Measurements from ENCODE around the gene PDGFC.

Gene PDGFC

GRCh38 chr4:156815717-156816359 is 155.8 kb downstream of the PDGFC start:
- Histone ChIP-seq H3K36me3 (ENCODE audit: control insufficient read depth, insufficient read depth, low read length) (no peaks in the 10 kb centered on the region), H3K79me2 (ENCODE audit: control insufficient read depth, insufficient read depth, low read length) (no peaks in the 10 kb centered on the region), H3K4me3 (ENCODE audit: low read length) (no peak overlapping the region), H4K5ac (ENCODE audit: low read length) (no peak overlapping the region), H3K9ac (ENCODE audit: low read length) (no peak overlapping the region), H2AK5ac (ENCODE audit: low read length) (no peak overlapping the region), H2BK5ac (ENCODE audit: low read length) (no peak overlapping the region), H3K4me2 (ENCODE audit: low read length) (no peak overlapping the region), H3K4ac (ENCODE audit: low read depth, low read length) (no peak overlapping the region), H2BK120ac (ENCODE audit: low read depth, low read length) (no peak overlapping the region), H3K79me1 (ENCODE audit: low read length) (no peaks in the 10 kb centered on the region), H3K23ac (ENCODE audit: low read length) (no peak overlapping the region), H3K27me3 (ENCODE audit: insufficient read depth, low read length, poor library complexity) (no peaks in the 10 kb centered on the region), H3K56ac (ENCODE audit: low read length) (no peak overlapping the region), H4K8ac (ENCODE audit: low read depth, low read length) (no peak overlapping the region), H3K18ac (ENCODE audit: low read length) (no peak overlapping the region), H2BK15ac (replicated peaks; ENCODE audit: low read depth) (no peak overlapping the region), H3K27ac (ENCODE audit: low read depth, low read length) (no peak overlapping the region), H3K4me1 (ENCODE audit: control insufficient read depth, low read depth, low read length) (no peaks in the 10 kb centered on the region)
- WGBS (ENCODE audit: extremely low coverage, insufficient coverage, low lambda C conversion rate) = no CpG with 5 or more reads among the region's 4 CpGs
- no peak for DNase-seq

- DNase-seq = no peak
- Histone ChIP-seq H3K18ac (ENCODE audit: low read length) (no peak overlapping the region), H3K23ac (ENCODE audit: low read length) (no peak overlapping the region), H4K5ac (ENCODE audit: low read length) (no peak overlapping the region), H3K4ac (ENCODE audit: low read depth, low read length) (no peak overlapping the region), H3K36me3 (ENCODE audit: control insufficient read depth, insufficient read depth, low read length) (no peaks in the 10 kb centered on the region), H2AK5ac (ENCODE audit: low read length) (no peak overlapping the region), H2BK15ac (replicated peaks; ENCODE audit: low read depth) (no peak overlapping the region), H2BK120ac (ENCODE audit: low read depth, low read length) (no peak overlapping the region), H3K27me3 (ENCODE audit: insufficient read depth, low read length, poor library complexity) (no peaks in the 10 kb centered on the region), H3K79me2 (ENCODE audit: control insufficient read depth, insufficient read depth, low read length) (no peaks in the 10 kb centered on the region), H3K27ac (ENCODE audit: low read depth, low read length) (no peak overlapping the region), H3K9ac (ENCODE audit: low read length) (no peak overlapping the region), H2BK5ac (ENCODE audit: low read length) (no peak overlapping the region), H3K79me1 (ENCODE audit: low read length) (no peaks in the 10 kb centered on the region), H3K4me1 (ENCODE audit: control insufficient read depth, low read depth, low read length) (no peaks in the 10 kb centered on the region), H3K4me3 (ENCODE audit: low read length) (no peak overlapping the region), H3K4me2 (ENCODE audit: low read length) (no peak overlapping the region), H3K56ac (ENCODE audit: low read length) (no peak overlapping the region), H4K8ac (ENCODE audit: low read depth, low read length) (no peak overlapping the region)
- WGBS (ENCODE audit: extremely low coverage, insufficient coverage, low lambda C conversion rate) = 100% methylated on average over 3 of the region's 4 CpGs
Measured at GRCh38 chr4:156811963-156812362, 159.6 kb downstream of the PDGFC start.

GRCh38 chr4:156811286-156811685 is 160.3 kb downstream of the PDGFC start:
- no peak overlapping the region for H4K8ac ChIP-seq (ENCODE audit: low read depth, low read length)
- H2BK15ac ChIP-seq (replicated peaks; ENCODE audit: low read depth) = no peak overlapping the region
- H3K4me2 ChIP-seq (ENCODE audit: low read length) = no peak overlapping the region
- no peak overlapping the region for H3K4ac ChIP-seq (ENCODE audit: low read depth, low read length)
- no peak overlapping the region for H3K9ac ChIP-seq (ENCODE audit: low read length)
- no peaks in the 10 kb centered on the region for H3K36me3 ChIP-seq (ENCODE audit: control insufficient read depth, insufficient read depth, low read length)
- no peak overlapping the region for H4K5ac ChIP-seq (ENCODE audit: low read length)
- 100% methylated on average over 1 of the region's 5 CpGs for WGBS (ENCODE audit: extremely low coverage, insufficient coverage, low lambda C conversion rate)
- no peaks in the 10 kb centered on the region for H3K4me1 ChIP-seq (ENCODE audit: control insufficient read depth, low read depth, low read length)
- no peak overlapping the region for H3K23ac ChIP-seq (ENCODE audit: low read length)
- H3K27me3 ChIP-seq (ENCODE audit: insufficient read depth, low read length, poor library complexity) = no peaks in the 10 kb centered on the region
- no peaks in the 10 kb centered on the region for H3K79me2 ChIP-seq (ENCODE audit: control insufficient read depth, insufficient read depth, low read length)
- H3K4me3 ChIP-seq (ENCODE audit: low read length) = no peak overlapping the region
- H3K27ac ChIP-seq (ENCODE audit: low read depth, low read length) = no peak overlapping the region
- DNase-seq = no peak
- no peak overlapping the region for H2BK120ac ChIP-seq (ENCODE audit: low read depth, low read length)
- H2BK5ac ChIP-seq (ENCODE audit: low read length) = no peak overlapping the region
- H2AK5ac ChIP-seq (ENCODE audit: low read length) = no peak overlapping the region
- H3K56ac ChIP-seq (ENCODE audit: low read length) = no peak overlapping the region
- H3K18ac ChIP-seq (ENCODE audit: low read length) = no peak overlapping the region
- no peaks in the 10 kb centered on the region for H3K79me1 ChIP-seq (ENCODE audit: low read length)

- Histone ChIP-seq H3K79me2 (ENCODE audit: control insufficient read depth, insufficient read depth, low read length) (no peaks in the 10 kb centered on the region), H3K18ac (ENCODE audit: low read length) (no peak overlapping the region), H3K4ac (ENCODE audit: low read depth, low read length) (no peak overlapping the region), H3K27ac (ENCODE audit: low read depth, low read length) (no peak overlapping the region), H4K5ac (ENCODE audit: low read length) (no peak overlapping the region), H3K23ac (ENCODE audit: low read length) (no peak overlapping the region), H3K56ac (ENCODE audit: low read length) (no peak overlapping the region), H2BK120ac (ENCODE audit: low read depth, low read length) (no peak overlapping the region), H3K79me1 (ENCODE audit: low read length) (no peaks in the 10 kb centered on the region), H3K27me3 (ENCODE audit: insufficient read depth, low read length, poor library complexity) (no peaks in the 10 kb centered on the region), H2BK15ac (replicated peaks; ENCODE audit: low read depth) (no peak overlapping the region), H2BK5ac (ENCODE audit: low read length) (no peak overlapping the region), H3K4me1 (ENCODE audit: control insufficient read depth, low read depth, low read length) (no peaks in the 10 kb centered on the region), H3K4me3 (ENCODE audit: low read length) (no peak overlapping the region), H3K36me3 (ENCODE audit: control insufficient read depth, insufficient read depth, low read length) (no peaks in the 10 kb centered on the region), H3K9ac (ENCODE audit: low read length) (no peak overlapping the region), H3K4me2 (ENCODE audit: low read length) (no peak overlapping the region), H2AK5ac (ENCODE audit: low read length) (no peak overlapping the region), H4K8ac (ENCODE audit: low read depth, low read length) (no peak overlapping the region)
- no CpG with 5 or more reads among the region's 2 CpGs for WGBS (ENCODE audit: extremely low coverage, insufficient coverage, low lambda C conversion rate)
- peak; percentile 4 for DNase-seq
Measured at GRCh38 chr4:156805696-156806095, 165.9 kb downstream of the PDGFC start.

GRCh38 chr4:156803056-156803455 is 168.5 kb downstream of the PDGFC start:
- no CpG with 5 or more reads among the region's 2 CpGs for WGBS (ENCODE audit: extremely low coverage, insufficient coverage, low lambda C conversion rate)

GRCh38 chr4:156800463-156800862 is 171.1 kb downstream of the PDGFC start:
- DNase-seq = no peak

More at GRCh38 chr4:156803056-156803455, 168.5 kb downstream of the PDGFC start:
- no peak for DNase-seq
- no peak overlapping the region for H3K4me2 ChIP-seq (ENCODE audit: low read length)
- no peak overlapping the region for H3K4me3 ChIP-seq (ENCODE audit: low read length)
- H2BK120ac ChIP-seq (ENCODE audit: low read depth, low read length) = no peak overlapping the region
- no peak overlapping the region for H3K27ac ChIP-seq (ENCODE audit: low read depth, low read length)
- no peaks in the 10 kb centered on the region for H3K36me3 ChIP-seq (ENCODE audit: control insufficient read depth, insufficient read depth, low read length)
- H3K18ac ChIP-seq (ENCODE audit: low read length) = no peak overlapping the region
- H3K4me1 ChIP-seq (ENCODE audit: control insufficient read depth, low read depth, low read length) = no peaks in the 10 kb centered on the region
- H2BK5ac ChIP-seq (ENCODE audit: low read length) = no peak overlapping the region
- no peak overlapping the region for H3K9ac ChIP-seq (ENCODE audit: low read length)
- H2BK15ac ChIP-seq (replicated peaks; ENCODE audit: low read depth) = no peak overlapping the region
- no peaks in the 10 kb centered on the region for H3K27me3 ChIP-seq (ENCODE audit: insufficient read depth, low read length, poor library complexity)
- no peaks in the 10 kb centered on the region for H3K79me2 ChIP-seq (ENCODE audit: control insufficient read depth, insufficient read depth, low read length)
- no peak overlapping the region for H3K56ac ChIP-seq (ENCODE audit: low read length)
- H3K23ac ChIP-seq (ENCODE audit: low read length) = no peak overlapping the region
- no peaks in the 10 kb centered on the region for H3K79me1 ChIP-seq (ENCODE audit: low read length)
- H3K4ac ChIP-seq (ENCODE audit: low read depth, low read length) = no peak overlapping the region
- H4K5ac ChIP-seq (ENCODE audit: low read length) = no peak overlapping the region
- H2AK5ac ChIP-seq (ENCODE audit: low read length) = no peak overlapping the region
- no peak overlapping the region for H4K8ac ChIP-seq (ENCODE audit: low read depth, low read length)

More at GRCh38 chr4:156800463-156800862, 171.1 kb downstream of the PDGFC start:
- Histone ChIP-seq H3K18ac (ENCODE audit: low read length) (no peak overlapping the region), H3K4me1 (ENCODE audit: control insufficient read depth, low read depth, low read length) (no peaks in the 10 kb centered on the region), H4K5ac (ENCODE audit: low read length) (no peak overlapping the region), H3K79me1 (ENCODE audit: low read length) (no peaks in the 10 kb centered on the region), H3K9ac (ENCODE audit: low read length) (no peak overlapping the region), H3K79me2 (ENCODE audit: control insufficient read depth, insufficient read depth, low read length) (no peaks in the 10 kb centered on the region), H2AK5ac (ENCODE audit: low read length) (no peak overlapping the region), H3K27me3 (ENCODE audit: insufficient read depth, low read length, poor library complexity) (no peaks in the 10 kb centered on the region), H3K4me3 (ENCODE audit: low read length) (no peak overlapping the region), H3K4ac (ENCODE audit: low read depth, low read length) (no peak overlapping the region), H2BK15ac (replicated peaks; ENCODE audit: low read depth) (no peak overlapping the region), H3K23ac (ENCODE audit: low read length) (no peak overlapping the region), H3K4me2 (ENCODE audit: low read length) (no peak overlapping the region), H2BK5ac (ENCODE audit: low read length) (no peak overlapping the region), H3K56ac (ENCODE audit: low read length) (no peak overlapping the region), H3K36me3 (ENCODE audit: control insufficient read depth, insufficient read depth, low read length) (no peaks in the 10 kb centered on the region), H4K8ac (ENCODE audit: low read depth, low read length) (no peak overlapping the region), H3K27ac (ENCODE audit: low read depth, low read length) (no peak overlapping the region), H2BK120ac (ENCODE audit: low read depth, low read length) (no peak overlapping the region)
- no CpG with 5 or more reads among the region's 1 CpG for WGBS (ENCODE audit: extremely low coverage, insufficient coverage, low lambda C conversion rate)
